Measurements from ENCODE around the gene RBM47. TPM values are rescaled to one million over a fixed set of nuclear protein-coding genes. Genes with fewer than 3 reads are reported as not detected.
A peak's percentile ranks its signal among the peaks of the same experiment; 100 is the strongest.

Gene RBM47
- total RNA-seq, 1 experiment from 2014 or later, result 70.3 TPM

- Histone ChIP-seq H2BK20ac (ENCODE audit: low read depth, low read length, poor library complexity, severe bottlenecking) (no peak overlapping the region), H4K91ac (ENCODE audit: insufficient read length, low read depth, low read length) (no peak overlapping the region), H3K4me1 (ENCODE audit: insufficient read depth, low read length) (peaks cover 5% of the 10 kb centered on the region; the same call in 1 of the 2 replicates), H3K56ac (ENCODE audit: insufficient read length, low read depth, low read length) (no peak overlapping the region), H3K14ac (ENCODE audit: insufficient read depth, low read length) (no peak overlapping the region), H3K4ac (ENCODE audit: low read depth, low read length) (no peak overlapping the region), H2AK5ac (ENCODE audit: insufficient read length, low read length) (no peak overlapping the region), H3K9me3 (ENCODE audit: control insufficient read depth, low read depth, low read length) (no peaks in the 10 kb centered on the region), H2BK15ac (ENCODE audit: low read depth, low read length) (no peak overlapping the region), H3K18ac (ENCODE audit: insufficient read length, low read depth, low read length) (no peak overlapping the region), H3K79me2 (ENCODE audit: insufficient read depth, low read length) (no peaks in the 10 kb centered on the region), H3K23ac (ENCODE audit: insufficient read length, low read depth, low read length) (no peak overlapping the region), H3K23me2 (ENCODE audit: insufficient read length, low read depth, low read length, poor library complexity, severe bottlenecking) (no peaks in the 10 kb centered on the region), H4K20me1 (ENCODE audit: control insufficient read depth, insufficient read depth, insufficient read length) (no peaks in the 10 kb centered on the region), H2AFZ (ENCODE audit: low read length) (no peak overlapping the region), H3T11ph (ENCODE audit: low read length) (no peak overlapping the region), H3K27me3 (ENCODE audit: insufficient read depth, low read length) (no peaks in the 10 kb centered on the region), H2BK5ac (ENCODE audit: insufficient read length, low read length) (no peak overlapping the region), H3K27ac (ENCODE audit: insufficient read length, low read depth, low read length) (no peak overlapping the region), H3K9ac (ENCODE audit: extremely low read depth, insufficient read length, low read length) (no peak overlapping the region), H4K8ac (replicated peaks; ENCODE audit: insufficient read length, low read depth, low read length) (no peak overlapping the region), H2BK12ac (ENCODE audit: insufficient read length, low read depth, low read length) (no peak overlapping the region), H3K4me2 (ENCODE audit: insufficient read depth, insufficient read length, low read length) (no peak overlapping the region), H2BK120ac (ENCODE audit: low read depth, low read length, poor library complexity, severe bottlenecking) (no peak overlapping the region), H3K79me1 (ENCODE audit: insufficient read depth, low read depth, low read length, poor library complexity, severe bottlenecking) (no peaks in the 10 kb centered on the region), H4K5ac (ENCODE audit: insufficient read length, low read depth, low read length) (no peak overlapping the region)
- Mint-ChIP-seq H3K36me3 (ENCODE audit: insufficient read depth in 1 of 3, low read depth in 3 of 3) (peaks cover 0 to 2% (median 0%) of the 10 kb centered on the region in 3 experiments; a peak in 2 of 7 replicates), H3K27me3 (ENCODE audit: low read depth) (no peaks in the 10 kb centered on the region; the same call in 1 of the 2 replicates), H3K27ac (peak overlapping the region; percentile 8 to 64 (median 8); a peak in 3 of 7 replicates), H3K4me1 (peaks cover 35 to 37% of the 10 kb centered on the region in 2 experiments), H3K4me3 (peak overlapping the region in 1 of 2 experiments; percentile 7; a peak in 2 of 5 replicates), H3K9me3 (no peaks in the 10 kb centered on the region)
- peak; percentile 56 for DNase-seq
- WGBS (ENCODE audit: extremely low coverage, insufficient read length, low lambda C conversion rate), result no CpG with 5 or more reads among the region's 4 CpGs
- TF ChIP-seq CTCF (conservative IDR thresholded peaks at IDR 0.05), result no peak
Measured at GRCh38 chr4:40516651-40517050, 113.0 kb downstream of the RBM47 start.

Measured in H9 (cell line).